ENCODE data around the gene GALNTL6. TPM values are rescaled to one million over a fixed set of nuclear protein-coding genes. Genes with fewer than 3 reads are reported as not detected.

GALNTL6 gene
- total RNA-seq, 1 experiment from 2014 or later, result not detected

GRCh38 chr4:173038192-173038896 lies 1225.1 kb downstream of the GALNTL6 start:
- no peak overlapping the region for H3K23ac ChIP-seq (ENCODE audit: insufficient read length, low read depth, low read length)
- WGBS (ENCODE audit: extremely low coverage, insufficient read length, low lambda C conversion rate), result no CpG with 5 or more reads among the region's 6 CpGs
- H2AK5ac ChIP-seq (ENCODE audit: insufficient read length, low read length), result no peak overlapping the region
- peaks cover 12% of the 10 kb centered on the region for H3K4me1 ChIP-seq (ENCODE audit: insufficient read depth, low read length)
- H4K5ac ChIP-seq (ENCODE audit: insufficient read length, low read depth, low read length), result no peak overlapping the region
- Mint-ChIP-seq H3K4me1 (peaks cover 35 to 42% of the 10 kb centered on the region in 2 experiments), H3K9me3 (peaks cover 0 to 9% of the 10 kb centered on the region in 2 experiments), H3K27me3 (ENCODE audit: low read depth) (no peaks in the 10 kb centered on the region), H3K36me3 (ENCODE audit: insufficient read depth in 1 of 3, low read depth in 3 of 3) (peaks cover 0 to 4% (median 0%) of the 10 kb centered on the region in 3 experiments; a peak in 1 of 7 replicates), H3K4me3 (no peak overlapping the region; a peak in 1 of 5 replicates), H3K27ac (peak overlapping the region; percentile 27 to 89 (median 86))
- H3K4ac ChIP-seq (ENCODE audit: low read depth, low read length), result no peak overlapping the region
- no peak overlapping the region for H3T11ph ChIP-seq (ENCODE audit: low read length)
- H2BK5ac ChIP-seq (ENCODE audit: insufficient read length, low read length), result no peak overlapping the region
- no peak overlapping the region for H2BK12ac ChIP-seq (ENCODE audit: insufficient read length, low read depth, low read length)
- H3K79me2 ChIP-seq (ENCODE audit: insufficient read depth, low read length), result no peaks in the 10 kb centered on the region
- H3K23me2 ChIP-seq (ENCODE audit: insufficient read length, low read depth, low read length, poor library complexity, severe bottlenecking), result no peaks in the 10 kb centered on the region
- no peaks in the 10 kb centered on the region for H3K27me3 ChIP-seq (ENCODE audit: insufficient read depth, low read length)
- H3K4me2 ChIP-seq (ENCODE audit: insufficient read depth, insufficient read length, low read length), result no peak overlapping the region
- H3K79me1 ChIP-seq (ENCODE audit: insufficient read depth, low read depth, low read length, poor library complexity, severe bottlenecking), result no peaks in the 10 kb centered on the region
- no peak overlapping the region for H3K56ac ChIP-seq (ENCODE audit: insufficient read length, low read depth, low read length)
- H2BK20ac ChIP-seq (ENCODE audit: low read depth, low read length, poor library complexity, severe bottlenecking), result no peak overlapping the region
- no peak overlapping the region for H2BK15ac ChIP-seq (ENCODE audit: low read depth, low read length)
- H3K18ac ChIP-seq (ENCODE audit: insufficient read length, low read depth, low read length), result no peak overlapping the region
- no peaks in the 10 kb centered on the region for H4K20me1 ChIP-seq (ENCODE audit: control insufficient read depth, insufficient read depth, insufficient read length)
- peak overlapping the region; percentile 82 for H2AFZ ChIP-seq (ENCODE audit: low read length)
- no peak for TF ChIP-seq CTCF (conservative IDR thresholded peaks at IDR 0.05)
- no peak for DNase-seq
- H3K14ac ChIP-seq (ENCODE audit: insufficient read depth, low read length), result peak overlapping the region; percentile 80; the same call in 1 of the 2 replicates
- H3K27ac ChIP-seq (ENCODE audit: insufficient read length, low read depth, low read length), result no peak overlapping the region
- no peak overlapping the region for H2BK120ac ChIP-seq (ENCODE audit: low read depth, low read length, poor library complexity, severe bottlenecking)
- H3K9ac ChIP-seq (ENCODE audit: extremely low read depth, insufficient read length, low read length), result no peak overlapping the region
- H4K91ac ChIP-seq (ENCODE audit: insufficient read length, low read depth, low read length), result no peak overlapping the region
- no peak overlapping the region for H4K8ac ChIP-seq (replicated peaks; ENCODE audit: insufficient read length, low read depth, low read length)
- no peaks in the 10 kb centered on the region for H3K9me3 ChIP-seq (ENCODE audit: control insufficient read depth, low read depth, low read length)
